Activated CD8-positive, alpha-beta memory T cell treated with anti-CD3 and anti-CD28 coated beads for 4 hours (primary cell): ENCODE measurements around the gene NLN.
"Not testable (repeated sequence)": the region's sequence is repeated elsewhere in the genome, so short reads cannot be mapped to it uniquely, and the experiment has no call there.

ENCODE experiments used
- DNase-seq, 2 donors: peaks; one replicate each; pipeline ENCODE4 v3.0.0-alpha.2; 2020; ENCODE audit warnings: low read depth in 2 of 2

The NLN gene

GRCh38 chr5:65871776-65872175 lies 149.8 kb downstream of the NLN start:
- not testable (repeated sequence) for DNase-seq

GRCh38 chr5:65873181-65873750 lies 151.3 kb downstream of the NLN start:
- DNase-seq: no peak

- no peak for DNase-seq
Observed at GRCh38 chr5:65874241-65874640, 152.2 kb downstream of the NLN start.

- no peak for DNase-seq
Observed at GRCh38 chr5:65876496-65876895, 154.5 kb downstream of the NLN start.

GRCh38 chr5:65876970-65877369 lies 155.0 kb downstream of the NLN start:
- no peak for DNase-seq
